ENCODE data around the gene AP1S1.

DNA sequence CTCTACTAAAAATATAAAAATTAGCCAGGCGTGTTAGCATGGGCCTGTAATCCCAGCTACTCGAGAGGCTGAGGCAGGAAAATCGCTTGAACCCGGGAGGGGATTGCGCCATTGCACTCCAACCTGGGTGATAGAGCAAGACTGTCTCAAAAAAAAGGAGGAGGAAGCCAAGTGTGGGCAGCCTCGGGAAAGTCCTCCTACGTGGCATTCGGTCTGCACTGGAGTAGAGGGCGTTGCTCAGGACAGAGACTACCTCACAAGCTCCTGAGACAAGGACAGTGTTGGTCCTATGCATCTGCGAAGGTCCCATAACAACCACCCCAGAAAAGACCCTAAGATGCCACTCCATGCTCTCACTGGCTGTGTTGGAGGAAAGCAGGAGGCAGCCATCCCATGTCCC, 37.4 kb upstream of the AP1S1 start:
- TF ChIP-seq, protein P1, sequence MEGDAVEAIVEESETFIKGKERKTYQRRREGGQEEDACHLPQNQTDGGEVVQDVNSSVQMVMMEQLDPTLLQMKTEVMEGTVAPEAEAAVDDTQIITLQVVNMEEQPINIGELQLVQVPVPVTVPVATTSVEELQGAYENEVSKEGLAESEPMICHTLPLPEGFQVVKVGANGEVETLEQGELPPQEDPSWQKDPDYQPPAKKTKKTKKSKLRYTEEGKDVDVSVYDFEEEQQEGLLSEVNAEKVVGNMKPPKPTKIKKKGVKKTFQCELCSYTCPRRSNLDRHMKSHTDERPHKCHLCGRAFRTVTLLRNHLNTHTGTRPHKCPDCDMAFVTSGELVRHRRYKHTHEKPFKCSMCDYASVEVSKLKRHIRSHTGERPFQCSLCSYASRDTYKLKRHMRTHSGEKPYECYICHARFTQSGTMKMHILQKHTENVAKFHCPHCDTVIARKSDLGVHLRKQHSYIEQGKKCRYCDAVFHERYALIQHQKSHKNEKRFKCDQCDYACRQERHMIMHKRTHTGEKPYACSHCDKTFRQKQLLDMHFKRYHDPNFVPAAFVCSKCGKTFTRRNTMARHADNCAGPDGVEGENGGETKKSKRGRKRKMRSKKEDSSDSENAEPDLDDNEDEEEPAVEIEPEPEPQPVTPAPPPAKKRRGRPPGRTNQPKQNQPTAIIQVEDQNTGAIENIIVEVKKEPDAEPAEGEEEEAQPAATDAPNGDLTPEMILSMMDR (optimal IDR thresholded peaks at IDR 0.05 in 1 of 3, IDR thresholded peaks at IDR 0.05 in 1 of 3, conservative IDR thresholded peaks at IDR 0.05 in 1 of 3; ENCODE audit: extremely low read depth in 1 of 3, insufficient read depth in 2 of 3, low read length in 3 of 3): no peak
- TF ChIP-seq EZH2 (IDR thresholded peaks at IDR 0.05; ENCODE audit: low read length): no peak

Measured in keratinocyte (primary cell).